ENCODE measurements around the gene RPSA. TPM values are rescaled to one million over a fixed set of nuclear protein-coding genes. Genes with fewer than 3 reads are reported as not detected.

The RPSA gene
- total and polyA plus RNA-seq, 7 experiments from 2014 or later, result 1,357 to 1,898 (median 1,608) TPM

Other genes starting within 250 kb of the RPSA start
- under 1 TPM in 1 of 5 experiments, not detected in 4; 0.07 TPM for gene XIRP1, start 214.1 kb upstream of the RPSA start, total RNA-seq
- gene XIRP1, start 214.1 kb upstream of the RPSA start, polyA plus RNA-seq, result not detected
- 10 to 100 TPM in 1 of 5 experiments, 1 to 10 TPM in 2, under 1 TPM in 2; 0.54 to 66.6 (median 3.3) TPM for gene CX3CR1, start 126.7 kb upstream of the RPSA start, total RNA-seq
- gene CX3CR1, start 126.7 kb upstream of the RPSA start, polyA plus RNA-seq, result 1 to 10 TPM; 1.0 to 1.1 TPM
- gene CCR8, start 77.0 kb upstream of the RPSA start, total RNA-seq, result 10 to 100 TPM in 1 of 5 experiments, 1 to 10 TPM in 1, under 1 TPM in 1, not detected in 2; 0.43 to 10.7 (median 1.3) TPM
- not detected for gene CCR8, start 77.0 kb upstream of the RPSA start, polyA plus RNA-seq
- gene SLC25A38, start 23.4 kb upstream of the RPSA start, total RNA-seq, result 10 to 100 TPM; 30.3 to 50.2 (median 46.8) TPM
- gene SLC25A38, start 23.4 kb upstream of the RPSA start, polyA plus RNA-seq, result 10 to 100 TPM; 45.0 to 53.7 TPM
- under 1 TPM in 1 of 5 experiments, not detected in 4; 0.07 TPM for gene MOBP, start 61.0 kb downstream of the RPSA start, total RNA-seq
- gene MOBP, start 61.0 kb downstream of the RPSA start, polyA plus RNA-seq, result not detected